GM18526 (cell line): ENCODE measurements around the gene CCNA2.

Experiments
- POLR2A ChIP-seq: IDR thresholded peaks from 3 replicates; pipeline ENCODE4 v1.6.1; 2011; ENCODE audit not compliant: insufficient read length; ENCODE audit errors: extremely low read depth

The CCNA2 gene

DNA sequence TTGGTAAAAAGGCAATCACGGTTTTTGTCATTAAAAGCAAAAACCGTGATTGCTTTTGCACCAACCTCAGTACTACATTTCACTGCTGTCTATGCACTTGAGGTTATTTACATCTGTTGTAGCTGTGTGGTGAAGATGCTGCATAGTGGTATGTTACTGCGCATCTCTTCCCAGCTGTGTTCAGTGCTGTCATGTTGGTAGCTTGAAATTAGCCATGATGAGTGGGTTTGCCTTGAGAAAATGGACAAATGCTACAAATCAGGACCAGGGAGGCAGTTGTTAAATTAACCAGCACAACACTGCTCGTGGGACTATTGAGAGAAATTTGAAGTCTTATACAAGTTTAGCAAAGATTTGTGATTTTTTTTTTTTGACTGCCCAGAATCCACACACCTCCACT is 56.5 kb downstream of the CCNA2 start:
- TF ChIP-seq POLR2A: no peak
